Panc1 (cell line): ENCODE measurements around the gene ZSCAN18. TPM values are rescaled to one million over a fixed set of nuclear protein-coding genes. Genes with fewer than 3 reads are reported as not detected.

Experiments
- ATAC-seq: fragments of 200-7000 bp; cut with Tn5 transposase; 2 replicates; pipeline ENCODE4 v1.9.1; 2020; ENCODE audit warnings: mild to moderate bottlenecking, moderate library complexity
- BruUV-seq: library from RNA; stranded (reverse); fragments of 400-500 nt; replicated peaks from 2 replicates; lab custom pipeline; 2021; lab: Mats Ljungman, UMichigan
- CTCF ChIA-PET: fragments of 300-600 bp; sonication (Branson Sonifier 250); formaldehyde crosslinking; loops from one replicate; lab custom pipeline; 2022; ENCODE audit warnings: antibody characterized with exemption; lab: Charles Lee
- POLR2A ChIA-PET: fragments of 300-600 bp; sonication (Branson Sonifier 250); formaldehyde crosslinking; loops from one replicate; lab custom pipeline; 2022; ENCODE audit warnings: antibody characterized with exemption; lab: Charles Lee
- DNase-seq: peaks from one replicate; pipeline ENCODE4 v3.0.0-alpha.2; 2010; ENCODE audit warnings: low read depth, low spot score
- H3K27ac ChIP-seq: 2 replicates; pipeline ENCODE4 v1.5.1; 2011; ENCODE audit warnings: mild to moderate bottlenecking, low read length, inconsistent platforms
- H3K27me3 ChIP-seq: fragments of 200-500 bp; sonication (Bioruptor generic); 2 replicates; pipeline ENCODE4 v1.6.0; 2014; ENCODE audit warnings: low read length, inconsistent platforms; ENCODE audit not compliant: control insufficient read depth, insufficient read depth
- H3K36me3 ChIP-seq: fragments of 200-500 bp; sonication (Bioruptor generic); 2 replicates; pipeline ENCODE4 v1.5.1; 2014; ENCODE audit warnings: inconsistent platforms, mild to moderate bottlenecking, low read length, moderate library complexity; ENCODE audit not compliant: control insufficient read depth, insufficient read depth
- H3K4me1 ChIP-seq: 2 replicates; pipeline ENCODE4 v1.5.1; 2011; ENCODE audit warnings: inconsistent platforms, mild to moderate bottlenecking, low read length, moderate library complexity; ENCODE audit not compliant: control insufficient read depth, insufficient read depth
- H3K4me3 ChIP-seq, 2 experiments: 2 replicates each; pipeline ENCODE4 v1.5.1; 2011 to 2012; ENCODE audit warnings: low read depth in 2 of 2, low read length in 2 of 2, mild to moderate bottlenecking in 2 of 2, inconsistent platforms in 1 of 2, moderate library complexity in 1 of 2
- H3K9me3 ChIP-seq: fragments of 200-500 bp; sonication (Bioruptor generic); 2 replicates; pipeline ENCODE4 v1.5.1; 2014; ENCODE audit warnings: low read depth, mild to moderate bottlenecking, inconsistent platforms, low read length, moderate library complexity; ENCODE audit not compliant: control insufficient read depth, insufficient read depth
- CTCF ChIP-seq: fragments of 450-650 bp; IDR thresholded peaks from 2 replicates; pipeline ENCODE4 v1.5.1; 2017; ENCODE audit warnings: mild to moderate bottlenecking
- POLR2AphosphoS5 ChIP-seq: IDR thresholded peaks from 2 replicates; pipeline ENCODE4 v1.6.1; 2012; ENCODE audit warnings: mild to moderate bottlenecking, low read depth, low read length, moderate library complexity
- REST ChIP-seq, 2 experiments: IDR thresholded peaks; 2 replicates each; pipeline ENCODE4 v1.6.1; 2011 to 2012; ENCODE audit warnings: low read depth in 2 of 2, control low read depth in 1 of 2, low read length in 1 of 2, mild to moderate bottlenecking in 1 of 2, moderate library complexity in 1 of 2; ENCODE audit not compliant: insufficient read depth in 1 of 2
- SIN3A ChIP-seq: IDR thresholded peaks from 2 replicates; pipeline ENCODE4 v1.6.1; 2012; ENCODE audit warnings: low read depth, mild to moderate bottlenecking, low read length, moderate library complexity, borderline replicate concordance; ENCODE audit not compliant: insufficient read depth
- TCF7L2 ChIP-seq: IDR thresholded peaks from 2 replicates; pipeline ENCODE4 v1.6.1; 2011; ENCODE audit warnings: mild to moderate bottlenecking, low read depth, low read length, inconsistent platforms
- in situ Hi-C: cut with HindIII; loops from 2 replicates; pipeline ENCODE4 v1.10.0; 2016; ENCODE audit warnings: low sequenced_read_pairs, low pct_unique_long_range_greater_than_20kb
- intact Hi-C: fragments of 100-400 bp; cut with micrococcal nuclease; formaldehyde crosslinking; loops from one replicate; pipeline ENCODE4 v1.10.0; 2022; ENCODE audit not compliant: unreplicated experiment
- total RNA-seq: library from RNA; stranded (reverse); gene quantifications from one replicate; pipeline ENCODE4 v1.2.1, GENCODE V29; 2021; ENCODE audit not compliant: unreplicated experiment

The ZSCAN18 gene
- total RNA-seq, 1 experiment from 2014 or later = not detected

GRCh38 chr19:58052256-58052655 lies 45.8 kb downstream of the ZSCAN18 start:
- DNase-seq (no peak), ATAC-seq (no peak)
- CTCF ChIA-PET = no interaction called here
- TF ChIP-seq REST (IDR thresholded peaks at IDR 0.05; ENCODE audit: insufficient read depth in 1 of 2, low read depth in 2 of 2, low read length in 1 of 2) (no peak), SIN3A (no peak), CTCF (no peak), TCF7L2 (no peak), POLR2AphosphoS5 (no peak)
- no peaks in the 10 kb centered on the region for H3K27me3 ChIP-seq
- no peaks in the 10 kb centered on the region for H3K4me1 ChIP-seq
- in situ Hi-C loops (no loop called here), intact Hi-C loops (no loop called here)
- no TSS peak for BruUV-seq
- no peak overlapping the region for H3K27ac ChIP-seq
- POLR2A ChIA-PET = no interaction called here
- H3K4me3 ChIP-seq = no peak overlapping the region
- H3K36me3 ChIP-seq = no peaks in the 10 kb centered on the region
- H3K9me3 ChIP-seq = no peaks in the 10 kb centered on the region

- Histone ChIP-seq H3K27ac (no peak overlapping the region), H3K4me3 (no peak overlapping the region), H3K9me3 (peaks cover 6% of the 10 kb centered on the region; the same call in 1 of the 2 replicates), H3K27me3 (no peaks in the 10 kb centered on the region), H3K36me3 (no peaks in the 10 kb centered on the region), H3K4me1 (no peaks in the 10 kb centered on the region)
- no peak for DNase-seq
- in situ Hi-C loops (no loop called here), intact Hi-C loops (no loop called here)
- ChIA-PET POLR2A (no interaction called here), CTCF (no interaction called here)
- no peak for ATAC-seq
- no TSS peak for BruUV-seq
- no peak for TF ChIP-seq TCF7L2
- no peak for TF ChIP-seq REST (IDR thresholded peaks at IDR 0.05; ENCODE audit: insufficient read depth in 1 of 2, low read depth in 2 of 2, low read length in 1 of 2)
- no peak for TF ChIP-seq POLR2AphosphoS5
- TF ChIP-seq SIN3A = no peak
- no peak for TF ChIP-seq CTCF
Observed at GRCh38 chr19:58047672-58048071, 50.4 kb downstream of the ZSCAN18 start.
